IMR-90 (cell line): ENCODE measurements around the gene ADAP2. TPM values are rescaled to one million over a fixed set of nuclear protein-coding genes. Genes with fewer than 3 reads are reported as not detected.

Experiments
- ATAC-seq: fragments of 200-7000 bp; cut with Tn5 transposase; 2 replicates; pipeline ENCODE4 v1.9.1; 2020; ENCODE audit warnings: low read depth, mild to moderate bottlenecking, moderate library complexity
- BruUV-seq: library from RNA; stranded (reverse); fragments of 400-500 nt; replicated peaks from 2 replicates; lab custom pipeline; 2021; lab: Mats Ljungman, UMichigan
- CTCF ChIA-PET: fragments of 300-600 bp; formaldehyde crosslinking; extraction: SDS; loops from one replicate; lab custom pipeline; 2021; ENCODE audit warnings: antibody characterized with exemption; lab: Yijun Ruan, JAX
- POLR2A ChIA-PET: fragments of 300-600 bp; sonication (Branson Sonifier 250); formaldehyde crosslinking; loops from one replicate; lab custom pipeline; 2022; ENCODE audit warnings: antibody characterized with exemption; ENCODE audit not compliant: unreplicated experiment; lab: Charles Lee
- DNase-seq: peaks from one replicate; pipeline ENCODE4 v3.0.0; 2013
- H2AFZ ChIP-seq: replicated peaks from 2 replicates; pipeline ENCODE3; 2013; ENCODE audit warnings: low read length, mild to moderate bottlenecking; ENCODE audit not compliant: poor library complexity
- H2AK5ac ChIP-seq: 2 replicates; pipeline ENCODE4 v1.6.1; 2013; ENCODE audit warnings: low read depth, low read length, inconsistent platforms
- H2AK9ac ChIP-seq: replicated peaks from 2 replicates; pipeline ENCODE3; 2013; ENCODE audit warnings: mild to moderate bottlenecking, low read depth, low read length, moderate library complexity; ENCODE audit not compliant: poor library complexity
- H2BK120ac ChIP-seq: 2 replicates; pipeline ENCODE4 v1.6.1; 2013; ENCODE audit warnings: low read depth, low read length, inconsistent platforms
- H2BK15ac ChIP-seq: 3 replicates; pipeline ENCODE4 v1.6.1; 2013; ENCODE audit warnings: low read depth, low read length, inconsistent platforms
- H2BK20ac ChIP-seq: 2 replicates; pipeline ENCODE4 v1.6.1; 2013; ENCODE audit warnings: low read depth, mild to moderate bottlenecking, inconsistent platforms, low read length, moderate library complexity
- H2BK5ac ChIP-seq: 2 replicates; pipeline ENCODE4 v1.6.1; 2013; ENCODE audit warnings: mild to moderate bottlenecking, low read depth, low read length, inconsistent platforms; ENCODE audit not compliant: poor library complexity, severe bottlenecking
- H3K14ac ChIP-seq: replicated peaks from 2 replicates; pipeline ENCODE4 v1.6.1; 2013; ENCODE audit warnings: low read depth, low read length, inconsistent platforms
- H3K18ac ChIP-seq: 2 replicates; pipeline ENCODE4 v1.6.1; 2013; ENCODE audit warnings: low read depth, low read length, control low read depth
- H3K23ac ChIP-seq: 2 replicates; pipeline ENCODE4 v1.6.1; 2013; ENCODE audit warnings: low read depth, low read length, inconsistent platforms
- H3K27ac ChIP-seq: 2 replicates; pipeline ENCODE4 v1.5.1; 2013; ENCODE audit warnings: mild to moderate bottlenecking, control low read depth, low read length; ENCODE audit not compliant: insufficient read depth
- H3K27me3 ChIP-seq: 2 replicates; pipeline ENCODE4 v1.6.1; 2013; ENCODE audit warnings: low read length; ENCODE audit not compliant: control insufficient read depth, insufficient read depth
- H3K36me3 ChIP-seq: 2 replicates; pipeline ENCODE4 v1.6.1; 2013; ENCODE audit warnings: low read length, mixed read lengths; ENCODE audit not compliant: control insufficient read depth, insufficient read depth
- H3K4ac ChIP-seq: 2 replicates; pipeline ENCODE4 v1.6.1; 2013; ENCODE audit warnings: low read depth, low read length, inconsistent platforms
- H3K4me1 ChIP-seq: 2 replicates; pipeline ENCODE4 v1.6.1; 2013; ENCODE audit warnings: low read length, mixed read lengths; ENCODE audit not compliant: control insufficient read depth, insufficient read depth
- H3K4me2 ChIP-seq: 2 replicates; pipeline ENCODE4 v1.6.1; 2013; ENCODE audit warnings: low read depth, mild to moderate bottlenecking, control low read depth, low read length, moderate library complexity
- H3K4me3 ChIP-seq: 2 replicates; pipeline ENCODE4 v1.5.1; 2013; ENCODE audit warnings: low read depth, mild to moderate bottlenecking, control low read depth, low read length, moderate library complexity; ENCODE audit not compliant: insufficient read depth
- H3K56ac ChIP-seq: 2 replicates; pipeline ENCODE4 v1.6.1; 2013; ENCODE audit warnings: low read length, inconsistent platforms; ENCODE audit not compliant: insufficient read depth; ENCODE audit errors: extremely low read depth
- H3K79me1 ChIP-seq, 2 experiments: 2 replicates each; pipeline ENCODE4 v1.6.1; 2013; ENCODE audit warnings: low read length in 2 of 2, inconsistent platforms in 1 of 2, low read depth in 1 of 2
- H3K9ac ChIP-seq: 2 replicates; pipeline ENCODE4 v1.6.1; 2013; ENCODE audit warnings: low read depth, low read length, control low read depth
- H3K9me1 ChIP-seq: 2 replicates; pipeline ENCODE4 v1.6.1; 2013; ENCODE audit warnings: low read length, inconsistent platforms; ENCODE audit not compliant: insufficient read depth
- H3K9me3 ChIP-seq: 2 replicates; pipeline ENCODE4 v1.6.1; 2013; ENCODE audit warnings: low read length; ENCODE audit not compliant: control insufficient read depth, insufficient read depth
- H4K20me1 ChIP-seq: 2 replicates; pipeline ENCODE4 v1.6.1; 2013; ENCODE audit warnings: low read length, inconsistent platforms; ENCODE audit not compliant: insufficient read depth
- H4K5ac ChIP-seq: 2 replicates; pipeline ENCODE4 v1.6.1; 2013; ENCODE audit warnings: mild to moderate bottlenecking, low read depth, low read length, control low read depth
- H4K8ac ChIP-seq, 2 experiments: 2 replicates each; pipeline ENCODE4 v1.6.1; 2013; ENCODE audit warnings: low read depth in 2 of 2, low read length in 2 of 2, control low read depth in 1 of 2, inconsistent platforms in 1 of 2
- H4K91ac ChIP-seq: 2 replicates; pipeline ENCODE4 v1.6.1; 2013; ENCODE audit warnings: low read depth, low read length, inconsistent platforms; ENCODE audit not compliant: insufficient read depth
- BHLHE40 ChIP-seq: fragments of 150-350 bp; IDR thresholded peaks from 2 replicates; pipeline ENCODE4 v1.6.1; 2016; ENCODE audit warnings: mild to moderate bottlenecking, low read depth, low read length
- CHD1 ChIP-seq: IDR thresholded peaks from 2 replicates; pipeline ENCODE4 v1.6.1; 2012; ENCODE audit warnings: low read depth, low read length, improper control_type of control experiment
- CTCF ChIP-seq: conservative IDR thresholded peaks from 2 replicates; pipeline ENCODE4 v1.5.1; 2012; ENCODE audit warnings: mild to moderate bottlenecking, low read depth, low read length, improper control_type of control experiment
- ELK1 ChIP-seq: fragments of 150-350 bp; IDR thresholded peaks from 2 replicates; pipeline ENCODE4 v1.6.1; 2016; ENCODE audit warnings: low read depth, mild to moderate bottlenecking, low read length, moderate library complexity, borderline replicate concordance
- FOS ChIP-seq: fragments of 150-350 bp; IDR thresholded peaks from 2 replicates; pipeline ENCODE4 v1.6.1; 2016; ENCODE audit warnings: low read depth, low read length
- MAZ ChIP-seq: IDR thresholded peaks from 2 replicates; pipeline ENCODE4 v1.6.1; 2012; ENCODE audit warnings: low read depth, mild to moderate bottlenecking, low read length, improper control_type of control experiment, moderate library complexity, borderline replicate concordance
- MXI1 ChIP-seq: IDR thresholded peaks from 2 replicates; pipeline ENCODE4 v1.6.1; 2012; ENCODE audit warnings: low read depth, mild to moderate bottlenecking, low read length, moderate library complexity, borderline replicate concordance
- RFX5 ChIP-seq: IDR thresholded peaks from 2 replicates; pipeline ENCODE4 v1.8.0; 2012; ENCODE audit warnings: low read depth, mild to moderate bottlenecking, low read length, moderate library complexity
- WGBS, 2 experiments: methylation state at CpG; one replicate each; pipeline versions ENCODE4 v1.1.5 to v1.1.7; 2013; ENCODE audit warnings: missing lambda C conversion rate in 2 of 2; ENCODE audit not compliant: insufficient read length in 1 of 2; ENCODE audit errors: extremely low coverage in 2 of 2; 5-methylcytosine and 5-hydroxymethylcytosine counted together
- dilution Hi-C: fragments of 300-500 bp; cut with HindIII; formaldehyde crosslinking; loops from one replicate; pipeline ENCODE4 v1.14.3; 2018; ENCODE audit warnings: low sequenced_read_pairs; ENCODE audit not compliant: unreplicated experiment
- in situ Hi-C: fragments of 300-500 bp; cut with MboI; formaldehyde crosslinking; loops from 3 replicates; pipeline ENCODE4 v1.14.3; 2019; ENCODE audit warnings: low sequenced_read_pairs, inconsistent platforms, mixed read lengths
- intact Hi-C: fragments of 100-400 bp; cut with micrococcal nuclease; formaldehyde crosslinking; loops from 2 replicates; pipeline ENCODE4 v1.10.0; 2022
- polyA plus RNA-seq, 3 experiments: library from polyadenylated mRNA; depleted of rRNA; stranded (reverse); fragments of >200 nt; gene quantifications; 2 replicates each; pipeline ENCODE4 v1.2.3, GENCODE V29; 2012; ENCODE audit warnings: low replicate concordance in 1 of 3
- total RNA-seq: library from RNA; depleted of rRNA; stranded (reverse); fragments of >200 nt; gene quantifications from 2 replicates; pipeline ENCODE4 v1.2.3, GENCODE V29; 2012
- TF ChIP-seq, protein P1 (sequence below): fragments of 150-350 bp; IDR thresholded peaks from 2 replicates; pipeline ENCODE4 v1.6.1; 2017; ENCODE audit warnings: mild to moderate bottlenecking, antibody characterized with exemption, low read length, low read depth

Gene ADAP2
- total and polyA plus RNA-seq, 2 of the 4 experiments (the other 2 are of a cell fraction) = 0.90 to 1.2 TPM

GRCh38 chr17:30927756-30928155 lies 6.0 kb downstream of the ADAP2 start:
- POLR2A ChIA-PET = no interaction called here
- H4K20me1 ChIP-seq = no peaks in the 10 kb centered on the region
- no peak overlapping the region for H3K27ac ChIP-seq
- no peak overlapping the region for H2AFZ ChIP-seq
- no peak overlapping the region for H4K5ac ChIP-seq
- no peak overlapping the region for H2AK5ac ChIP-seq
- H3K27me3 ChIP-seq = peaks cover 7% of the 10 kb centered on the region; the same call in 1 of the 2 replicates
- DNase-seq (no peak), ATAC-seq (no peak)
- H3K56ac ChIP-seq = no peak overlapping the region
- intact Hi-C loops (no loop called here), in situ Hi-C loops (no loop called here), dilution Hi-C loops (no loop called here)
- no peaks in the 10 kb centered on the region; the same call in 1 of the 2 replicates for H3K9me1 ChIP-seq
- no TSS peak for BruUV-seq
- no peak overlapping the region for H3K4me2 ChIP-seq
- no peak overlapping the region for H2BK20ac ChIP-seq
- TF ChIP-seq MXI1 = no peak
- no peak for TF ChIP-seq CTCF
- TF ChIP-seq, protein P1, sequence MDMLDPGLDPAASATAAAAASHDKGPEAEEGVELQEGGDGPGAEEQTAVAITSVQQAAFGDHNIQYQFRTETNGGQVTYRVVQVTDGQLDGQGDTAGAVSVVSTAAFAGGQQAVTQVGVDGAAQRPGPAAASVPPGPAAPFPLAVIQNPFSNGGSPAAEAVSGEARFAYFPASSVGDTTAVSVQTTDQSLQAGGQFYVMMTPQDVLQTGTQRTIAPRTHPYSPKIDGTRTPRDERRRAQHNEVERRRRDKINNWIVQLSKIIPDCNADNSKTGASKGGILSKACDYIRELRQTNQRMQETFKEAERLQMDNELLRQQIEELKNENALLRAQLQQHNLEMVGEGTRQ = no peak
- no peak for TF ChIP-seq MAZ
- no peak for TF ChIP-seq CHD1
- TF ChIP-seq BHLHE40 = no peak
- no peak for TF ChIP-seq RFX5
- TF ChIP-seq FOS = no peak
- no peak for TF ChIP-seq ELK1
- no peaks in the 10 kb centered on the region for H3K9me3 ChIP-seq
- no CpG with 5 or more reads among the region's 5 CpGs for WGBS, 2 experiments
- H3K14ac ChIP-seq = no peak overlapping the region
- H2BK120ac ChIP-seq = no peak overlapping the region
- no peak overlapping the region for H2AK9ac ChIP-seq
- no peaks in the 10 kb centered on the region for H3K36me3 ChIP-seq
- H3K18ac ChIP-seq = no peak overlapping the region
- no peak overlapping the region for H2BK5ac ChIP-seq
- H3K4me3 ChIP-seq = no peak overlapping the region
- no peak overlapping the region for H3K9ac ChIP-seq
- CTCF ChIA-PET = interaction anchor here (0.7 kb wide), 1 partner anchor 65 kb away, joined by 3 read pairs; no protein-coding TSS in a partner anchor
- no peaks in the 10 kb centered on the region for H3K4me1 ChIP-seq
- H4K8ac ChIP-seq = no peak overlapping the region
- no peak overlapping the region for H3K4ac ChIP-seq
- H2BK15ac ChIP-seq = no peak overlapping the region
- no peak overlapping the region for H3K23ac ChIP-seq
- no peaks in the 10 kb centered on the region for H3K79me1 ChIP-seq
- no peak overlapping the region for H4K91ac ChIP-seq
